Ascending aorta (tissue), 2 donors: ENCODE data around the gene AGAP1. TPM values are rescaled to one million over a fixed set of nuclear protein-coding genes. Genes with fewer than 3 reads are reported as not detected.

Experiments used
- DNase-seq, 2 donors: peaks; one replicate each; pipeline ENCODE4 v3.0.0-alpha.2; 2019; ENCODE audit warnings: low spot score in 2 of 2
- H3K27ac ChIP-seq, 2 donors: fragments of 200-600 bp; sonication (generic); one replicate each; pipeline ENCODE4 v1.5.1; 2016 to 2017; ENCODE audit warnings: mild to moderate bottlenecking in 1 of 2
- H3K27me3 ChIP-seq: fragments of 200-600 bp; sonication (generic); one replicate; pipeline ENCODE4 v1.5.1; 2017
- H3K36me3 ChIP-seq, 2 donors: fragments of 200-600 bp; sonication (generic); one replicate each; pipeline ENCODE4 v1.5.1; 2016
- H3K4me1 ChIP-seq, 2 donors: fragments of 200-600 bp; sonication (generic); one replicate each; pipeline ENCODE4 v1.5.1; 2016 to 2017; ENCODE audit warnings: mild to moderate bottlenecking in 1 of 2
- H3K4me3 ChIP-seq, 2 donors: fragments of 200-600 bp; sonication (generic); one replicate each; pipeline ENCODE4 v1.5.1; 2016 to 2017; ENCODE audit warnings: mild to moderate bottlenecking in 1 of 2
- H3K9me3 ChIP-seq, 2 donors: fragments of 200-600 bp; sonication (generic); one replicate each; pipeline ENCODE4 v1.5.1; 2016
- intact Hi-C: fragments of 100-400 bp; cut with DNase I; formaldehyde crosslinking; loops from one replicate; pipeline ENCODE4 v1.15.1; 2023
- total RNA-seq: library from RNA; depleted of rRNA; stranded (reverse); fragments of >200 nt; gene quantifications from one replicate; pipeline ENCODE4 v1.1.0, GENCODE V29; 2016
- TF ChIP-seq, protein P1 (sequence below), 3 experiments: fragments of 200-600 bp in 2 of 3; fragments of 450-650 bp in 1 of 3; sonication (generic) in 2 of 3; IDR thresholded peaks; one replicate each; pipeline ENCODE4 v1.5.1; 2016 to 2019; ENCODE audit warnings: antibody characterized with exemption in 3 of 3, mild to moderate bottlenecking in 1 of 3, moderate library complexity in 1 of 3

Gene AGAP1
- total RNA-seq, 1 donor from 2014 or later = 19.7 TPM

- Histone ChIP-seq H3K4me3 (no peak overlapping the region), H3K36me3 (no peaks in the 10 kb centered on the region), H3K9me3 (no peaks in the 10 kb centered on the region), H3K4me1 (no peaks in the 10 kb centered on the region), H3K27ac (no peak overlapping the region), H3K27me3 (no peaks in the 10 kb centered on the region)
- no peak for DNase-seq
- TF ChIP-seq, protein P1, sequence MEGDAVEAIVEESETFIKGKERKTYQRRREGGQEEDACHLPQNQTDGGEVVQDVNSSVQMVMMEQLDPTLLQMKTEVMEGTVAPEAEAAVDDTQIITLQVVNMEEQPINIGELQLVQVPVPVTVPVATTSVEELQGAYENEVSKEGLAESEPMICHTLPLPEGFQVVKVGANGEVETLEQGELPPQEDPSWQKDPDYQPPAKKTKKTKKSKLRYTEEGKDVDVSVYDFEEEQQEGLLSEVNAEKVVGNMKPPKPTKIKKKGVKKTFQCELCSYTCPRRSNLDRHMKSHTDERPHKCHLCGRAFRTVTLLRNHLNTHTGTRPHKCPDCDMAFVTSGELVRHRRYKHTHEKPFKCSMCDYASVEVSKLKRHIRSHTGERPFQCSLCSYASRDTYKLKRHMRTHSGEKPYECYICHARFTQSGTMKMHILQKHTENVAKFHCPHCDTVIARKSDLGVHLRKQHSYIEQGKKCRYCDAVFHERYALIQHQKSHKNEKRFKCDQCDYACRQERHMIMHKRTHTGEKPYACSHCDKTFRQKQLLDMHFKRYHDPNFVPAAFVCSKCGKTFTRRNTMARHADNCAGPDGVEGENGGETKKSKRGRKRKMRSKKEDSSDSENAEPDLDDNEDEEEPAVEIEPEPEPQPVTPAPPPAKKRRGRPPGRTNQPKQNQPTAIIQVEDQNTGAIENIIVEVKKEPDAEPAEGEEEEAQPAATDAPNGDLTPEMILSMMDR (IDR thresholded peaks at IDR 0.05) = no peak
- intact Hi-C loops = no loop called here
Measured at GRCh38 chr2:235734688-235735231, 240.9 kb downstream of the AGAP1 start.

DNA sequence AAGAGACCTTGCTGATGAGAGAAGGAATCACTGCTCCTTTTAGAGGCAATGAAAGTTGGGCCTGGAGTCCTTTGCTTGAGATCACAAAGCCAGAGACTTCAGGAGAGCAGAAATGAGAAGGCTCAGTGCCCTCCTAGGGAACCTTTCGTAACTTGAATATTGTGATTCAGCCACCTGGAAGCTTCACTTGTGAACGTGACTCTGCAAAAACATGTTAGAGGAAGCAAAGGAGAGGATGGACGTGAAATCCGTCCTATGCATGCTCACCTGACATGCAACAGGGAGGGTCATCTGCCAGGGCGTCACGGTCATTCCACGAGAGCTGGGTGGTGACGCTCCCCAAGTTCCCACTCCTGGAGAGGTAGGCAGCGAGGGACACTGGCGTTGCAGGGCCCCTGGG is 243.6 kb downstream of the AGAP1 start:
- no peaks in the 10 kb centered on the region for H3K27me3 ChIP-seq
- no peaks in the 10 kb centered on the region for H3K9me3 ChIP-seq
- H3K4me3 ChIP-seq = no peak overlapping the region
- TF ChIP-seq, protein P1 (IDR thresholded peaks at IDR 0.05) = no peak
- intact Hi-C loops = no loop called here
- H3K4me1 ChIP-seq = no peaks in the 10 kb centered on the region
- no peak for DNase-seq
- no peak overlapping the region for H3K27ac ChIP-seq
- H3K36me3 ChIP-seq = no peaks in the 10 kb centered on the region

DNA sequence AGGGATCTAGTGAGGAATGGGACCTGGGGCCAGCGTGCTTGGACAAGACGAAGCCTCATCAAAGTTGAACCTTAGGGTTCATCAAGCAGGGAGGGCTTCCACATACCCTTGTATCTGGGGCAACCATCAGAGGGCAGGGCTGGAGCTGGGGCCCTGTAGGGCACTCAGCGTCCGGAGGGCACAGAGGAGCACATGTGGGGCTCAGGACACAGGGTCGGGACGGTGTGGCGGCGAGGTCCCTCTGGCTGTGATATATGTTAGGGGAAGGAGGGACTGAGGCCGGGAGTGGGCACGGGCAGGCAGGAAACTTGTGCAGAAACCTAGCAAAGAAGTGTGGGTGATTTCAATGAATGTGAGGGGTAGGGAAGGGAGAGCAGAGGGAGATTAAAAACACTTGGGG is 244.0 kb downstream of the AGAP1 start:
- Histone ChIP-seq H3K9me3 (no peaks in the 10 kb centered on the region), H3K4me3 (no peak overlapping the region), H3K36me3 (no peaks in the 10 kb centered on the region), H3K27ac (no peak overlapping the region), H3K4me1 (no peaks in the 10 kb centered on the region), H3K27me3 (no peaks in the 10 kb centered on the region)
- TF ChIP-seq, protein P1 (IDR thresholded peaks at IDR 0.05) = no peak
- DNase-seq = no peak
- intact Hi-C loops = no loop called here

DNA sequence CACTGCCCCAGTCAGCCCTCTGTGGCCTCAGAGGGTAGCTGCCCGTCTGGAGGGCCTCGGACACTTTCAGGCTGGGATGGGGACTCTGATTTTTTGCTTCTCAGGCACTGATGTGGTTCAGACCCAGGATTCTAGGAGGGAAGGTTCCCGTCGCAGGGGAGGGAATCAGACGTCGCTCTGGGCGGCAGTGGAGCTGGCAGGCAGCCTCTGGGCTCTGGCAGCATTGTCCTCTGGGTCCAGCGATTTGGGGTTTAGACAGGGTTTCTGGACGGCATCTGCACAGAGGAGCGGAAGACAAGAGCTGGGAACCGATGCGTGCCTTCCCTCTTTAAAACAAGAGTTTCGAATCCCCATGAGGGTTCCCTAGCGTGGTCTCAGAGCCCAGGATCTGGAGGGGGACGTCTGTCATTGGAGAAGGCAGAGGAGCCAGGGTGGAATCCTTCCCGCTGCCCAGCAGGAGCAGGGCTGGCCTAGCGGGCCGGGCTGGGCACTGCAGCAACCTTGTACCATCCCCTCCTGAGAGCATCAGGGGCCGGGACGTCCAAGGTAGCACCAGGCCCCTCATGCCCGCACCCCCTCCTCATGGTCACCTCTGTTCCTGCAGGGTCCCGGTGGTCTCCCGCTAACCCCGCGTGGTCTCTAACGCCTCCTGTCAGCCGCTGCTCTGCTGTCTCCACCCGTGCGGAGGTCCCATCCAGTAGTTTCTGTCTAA is 246.0 kb downstream of the AGAP1 start:
- Histone ChIP-seq H3K27me3 (no peaks in the 10 kb centered on the region), H3K27ac (no peak overlapping the region), H3K4me3 (no peak overlapping the region), H3K4me1 (no peaks in the 10 kb centered on the region), H3K9me3 (no peaks in the 10 kb centered on the region), H3K36me3 (no peaks in the 10 kb centered on the region)
- no peak for DNase-seq
- intact Hi-C loops = loop anchor here (10.0 kb wide), 2 partner anchors 605 to 1195 kb away; no protein-coding TSS in a partner anchor
- TF ChIP-seq, protein P1 (IDR thresholded peaks at IDR 0.05) = no peak

DNA sequence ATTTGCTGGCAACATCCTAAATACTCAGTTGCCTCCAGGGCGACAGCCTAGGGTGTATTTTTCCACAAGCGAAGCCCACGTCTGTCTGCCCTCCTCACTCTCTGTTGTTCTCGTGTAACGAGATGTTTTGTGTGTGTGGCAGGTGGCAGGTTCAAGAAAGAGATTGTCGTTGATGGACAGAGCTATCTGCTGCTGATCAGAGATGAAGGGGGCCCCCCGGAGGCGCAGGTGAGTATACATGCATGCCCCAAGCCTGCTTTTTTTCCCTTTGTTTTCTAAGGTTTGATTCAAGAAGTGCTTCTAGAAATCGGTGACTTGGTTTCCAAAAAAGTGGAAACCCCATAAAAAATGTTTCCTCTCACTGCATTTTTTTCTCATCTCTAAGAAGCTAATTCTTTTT is 247.0 kb downstream of the AGAP1 start:
- Histone ChIP-seq H3K36me3 (no peaks in the 10 kb centered on the region), H3K4me1 (no peaks in the 10 kb centered on the region), H3K27me3 (no peaks in the 10 kb centered on the region), H3K4me3 (no peak overlapping the region), H3K27ac (no peak overlapping the region), H3K9me3 (no peaks in the 10 kb centered on the region)
- intact Hi-C loops = loop anchor here (10.0 kb wide), 2 partner anchors 606 to 1196 kb away; no protein-coding TSS in a partner anchor
- TF ChIP-seq, protein P1 (IDR thresholded peaks at IDR 0.05) = no peak
- DNase-seq = no peak
